GM19035 (cell line): ENCODE measurements around the gene POLQ.
"Not testable (repeated sequence)": the region's sequence is repeated elsewhere in the genome, so short reads cannot be mapped to it uniquely, and the experiment has no call there.

ENCODE experiments used
- ATAC-seq: cut with Tn5 transposase; IDR thresholded peaks from one replicate; pipeline ENCODE4 v1.9.1; 2021; ENCODE audit not compliant: unreplicated experiment

The POLQ gene

GRCh38 chr3:121514496-121514895 is 31.3 kb downstream of the POLQ start:
- no peak for ATAC-seq

GRCh38 chr3:121508389-121508788 is 37.4 kb downstream of the POLQ start:
- ATAC-seq = no peak

- ATAC-seq = no peak
Observed at GRCh38 chr3:121505256-121505655, 40.5 kb downstream of the POLQ start.

GRCh38 chr3:121504618-121505017 is 41.2 kb downstream of the POLQ start:
- ATAC-seq = no peak

GRCh38 chr3:121496786-121497185 is 49.0 kb downstream of the POLQ start:
- ATAC-seq = no peak

GRCh38 chr3:121493431-121493830 is 52.4 kb downstream of the POLQ start:
- ATAC-seq = no peak

- no peak for ATAC-seq
Observed at GRCh38 chr3:121491683-121492320, 54.0 kb downstream of the POLQ start.

GRCh38 chr3:121490161-121490560 is 55.6 kb downstream of the POLQ start:
- no peak for ATAC-seq

- no peak for ATAC-seq
Observed at GRCh38 chr3:121488628-121489027, 57.2 kb downstream of the POLQ start.

- no peak for ATAC-seq
Observed at GRCh38 chr3:121483290-121483689, 62.5 kb downstream of the POLQ start.

- no peak for ATAC-seq
Observed at GRCh38 chr3:121482660-121483059, 63.1 kb downstream of the POLQ start.

GRCh38 chr3:121481106-121481880 is 64.5 kb downstream of the POLQ start:
- ATAC-seq = no peak

GRCh38 chr3:121477589-121477988 is 68.2 kb downstream of the POLQ start:
- ATAC-seq = no peak

GRCh38 chr3:121473001-121473400 is 72.8 kb downstream of the POLQ start:
- no peak for ATAC-seq

GRCh38 chr3:121467085-121467484 is 78.7 kb downstream of the POLQ start:
- no peak for ATAC-seq

GRCh38 chr3:121463745-121464144 is 82.0 kb downstream of the POLQ start:
- no peak for ATAC-seq

- ATAC-seq = no peak
Observed at GRCh38 chr3:121462565-121462964, 83.2 kb downstream of the POLQ start.

GRCh38 chr3:121451752-121452151 is 94.0 kb downstream of the POLQ start:
- ATAC-seq = not testable (repeated sequence)

GRCh38 chr3:121443456-121443855 is 102.3 kb downstream of the POLQ start:
- ATAC-seq = no peak

GRCh38 chr3:121436641-121437040 is 109.1 kb downstream of the POLQ start:
- no peak for ATAC-seq

- ATAC-seq = no peak
Observed at GRCh38 chr3:121436074-121436473, 109.7 kb downstream of the POLQ start.

- ATAC-seq = peak; percentile 90
Observed at GRCh38 chr3:121431726-121432517, 113.9 kb downstream of the POLQ start.
